Epithelial cell of proximal tubule (primary cell): ENCODE measurements around the gene HOOK2. TPM values are rescaled to one million over a fixed set of nuclear protein-coding genes. Genes with fewer than 3 reads are reported as not detected.
"Not testable (repeated sequence)": the region's sequence is repeated elsewhere in the genome, so short reads cannot be mapped to it uniquely, and the experiment has no call there.

Experiments
- DNase-seq: peaks from one replicate; pipeline ENCODE4 v3.0.0-alpha.2; 2011; ENCODE audit warnings: low read depth
- H3K4me3 ChIP-seq: 2 replicates; pipeline ENCODE4 v1.5.1; 2011; ENCODE audit warnings: low read depth, mild to moderate bottlenecking, low read length
- CTCF ChIP-seq: conservative IDR thresholded peaks from 2 replicates; pipeline ENCODE4 v1.5.1; 2012; ENCODE audit warnings: low read depth, mild to moderate bottlenecking, low read length
- total RNA-seq: library from RNA; depleted of rRNA; stranded (reverse); fragments of >200 nt; gene quantifications from 2 replicates; pipeline ENCODE4 v1.2.3, GENCODE V29; 2015

HOOK2 gene
- total RNA-seq, 1 donor from 2014 or later = 26.3 TPM

DNA sequence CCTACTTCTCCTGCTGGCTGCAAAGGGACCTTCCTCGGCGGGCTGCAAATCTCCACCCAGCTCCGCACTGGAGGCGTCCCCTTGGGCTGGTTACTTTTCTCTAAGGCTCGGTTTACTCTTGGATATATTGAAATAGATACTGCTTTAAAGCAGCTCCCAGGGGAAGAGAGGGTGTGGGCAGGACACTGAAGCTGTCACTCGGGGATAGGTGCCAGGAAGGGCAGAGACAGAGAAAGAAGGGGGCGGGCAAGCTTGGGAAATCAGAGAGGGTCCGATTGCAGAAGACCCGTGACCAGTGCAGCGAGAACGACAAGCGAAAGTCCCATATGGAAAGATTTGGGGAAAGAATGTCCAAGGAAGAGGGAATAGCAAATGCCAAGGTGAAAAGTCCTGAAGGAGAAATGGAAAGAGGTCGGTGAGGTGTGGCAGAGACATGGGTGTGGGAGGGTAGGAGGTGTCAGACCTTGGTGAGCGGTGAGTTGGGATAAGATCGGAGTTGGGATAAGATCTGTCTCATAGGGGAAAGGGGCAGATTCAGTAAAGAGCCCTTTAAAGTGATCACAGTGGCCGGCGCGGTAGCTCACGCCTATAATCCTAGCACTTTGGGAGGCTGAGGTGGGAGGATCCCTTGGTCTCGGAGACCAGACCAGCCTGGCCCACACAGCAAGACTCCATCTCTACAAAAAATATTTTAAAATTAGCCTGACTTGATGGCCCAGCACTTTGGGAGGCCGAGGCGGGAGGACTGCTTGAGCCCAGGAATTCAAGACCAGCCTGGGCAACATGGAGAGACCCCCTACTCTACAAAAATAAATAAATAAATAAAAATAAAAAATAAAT, 27.1 kb upstream of the HOOK2 start:
- H3K4me3 ChIP-seq = peak overlapping the region; percentile 82
- DNase-seq = no peak
- no peak for TF ChIP-seq CTCF

- H3K4me3 ChIP-seq = peak within 1 kb of the TSS; percentile 82
- DNase-seq = no peak
Observed at GRCh38 chr19:12801466-12802266, 26.3 kb upstream of the HOOK2 start, which contains the start of the genes PRDX2 and THSD8. Gene PRDX2, minus strand, starts transcription at chr19:12801800. Its CDS starts 539 bp downstream, at chr19:12801261. Gene THSD8, plus strand, starts transcription at chr19:12802069. Its CDS starts 3 bp downstream, at chr19:12802072.

DNA sequence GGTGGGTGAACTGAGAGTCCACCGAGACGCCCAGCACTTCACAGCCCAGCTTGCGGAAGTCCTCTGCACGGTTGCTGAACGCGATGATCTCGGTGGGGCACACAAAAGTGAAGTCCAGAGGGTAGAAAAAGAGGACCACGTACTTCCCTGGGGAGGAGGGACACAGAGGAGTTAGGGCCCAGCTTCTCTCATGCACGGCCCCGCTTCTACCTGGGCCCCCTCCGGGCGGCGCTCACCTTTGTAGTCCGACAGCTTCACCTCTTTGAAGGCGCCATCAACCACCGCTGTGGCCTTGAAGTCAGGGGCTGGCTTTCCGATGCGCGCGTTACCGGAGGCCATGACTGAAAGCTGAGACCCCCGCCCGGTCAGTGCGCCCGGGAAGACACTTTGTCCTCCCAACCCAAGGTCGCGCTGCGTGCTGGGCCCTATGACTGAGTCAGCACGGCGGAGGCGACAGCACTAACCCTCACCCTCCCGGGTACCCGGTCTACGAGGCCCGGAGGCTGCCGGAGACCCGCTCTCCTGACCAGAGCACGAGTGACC, 25.6 kb upstream of the HOOK2 start:
- DNase-seq = no peak
- H3K4me3 ChIP-seq = peak overlapping the region; percentile 82
- TF ChIP-seq CTCF = no peak

More at GRCh38 chr19:12801466-12802266, 26.3 kb upstream of the HOOK2 start, which contains the start of the genes PRDX2 and THSD8:
- TF ChIP-seq CTCF = no peak

DNA sequence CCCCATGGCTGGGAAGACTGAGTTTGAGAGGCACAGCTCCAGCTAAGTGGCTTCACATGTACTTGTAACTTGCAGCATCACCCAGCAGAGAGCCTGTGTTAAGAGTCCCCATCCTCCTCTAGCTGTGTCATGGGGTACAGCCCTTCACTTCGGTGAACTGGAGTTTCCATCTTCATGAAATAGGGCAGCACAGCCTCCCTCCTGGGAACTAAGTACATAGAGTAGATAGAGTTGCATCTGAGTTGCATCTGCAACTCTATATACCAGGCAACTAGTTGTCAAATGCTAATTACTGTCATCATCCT, 25.1 kb upstream of the HOOK2 start:
- peak overlapping the region; percentile 82 for H3K4me3 ChIP-seq
- no peak for TF ChIP-seq CTCF
- no peak for DNase-seq

- H3K4me3 ChIP-seq = no peak overlapping the region
- no peak for TF ChIP-seq CTCF
- no peak for DNase-seq
Observed at GRCh38 chr19:12799742-12800465, 24.6 kb upstream of the HOOK2 start.

DNA sequence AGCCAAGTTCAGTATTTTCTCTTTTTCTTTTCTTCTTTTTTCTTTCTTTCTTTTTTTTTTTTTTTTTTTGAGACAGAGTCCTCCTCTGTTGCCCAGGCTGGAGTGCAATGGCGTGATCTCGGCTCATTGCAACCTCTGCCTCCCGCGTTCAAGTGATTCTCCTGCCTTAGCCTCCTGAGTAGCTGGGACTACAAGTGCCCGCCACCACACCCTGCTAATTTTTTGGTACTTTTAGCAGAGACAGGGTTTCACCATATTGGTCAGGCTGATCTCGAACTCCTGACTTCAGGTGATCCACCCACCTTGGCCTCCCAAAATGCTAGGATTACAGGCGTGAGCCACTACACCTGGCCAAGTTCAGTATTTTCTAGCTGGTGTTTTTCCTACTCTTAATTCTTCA, 22.3 kb upstream of the HOOK2 start:
- not testable (repeated sequence) for DNase-seq, H3K4me3 ChIP-seq
